Fibroblast of lung (primary cell): ENCODE measurements around the gene PPM1E.

Source experiments
- EZH2 ChIP-seq: IDR thresholded peaks from 2 replicates; pipeline ENCODE4 v1.5.1; 2012; ENCODE audit warnings: low read length, control low read depth, mild to moderate bottlenecking; ENCODE audit errors: missing control alignments
- TF ChIP-seq, protein P1 (sequence below), 2 donors: IDR thresholded peaks in 1 of 2; conservative IDR thresholded peaks in 1 of 2; 1 replicate in 1 of 2; 2 replicates in 1 of 2; pipeline ENCODE4 v1.5.1; 2011 to 2012; ENCODE audit warnings: low read length in 2 of 2, control low read depth in 1 of 2, inconsistent platforms in 1 of 2, low read depth in 1 of 2, mild to moderate bottlenecking in 1 of 2

- TF ChIP-seq, protein P1, sequence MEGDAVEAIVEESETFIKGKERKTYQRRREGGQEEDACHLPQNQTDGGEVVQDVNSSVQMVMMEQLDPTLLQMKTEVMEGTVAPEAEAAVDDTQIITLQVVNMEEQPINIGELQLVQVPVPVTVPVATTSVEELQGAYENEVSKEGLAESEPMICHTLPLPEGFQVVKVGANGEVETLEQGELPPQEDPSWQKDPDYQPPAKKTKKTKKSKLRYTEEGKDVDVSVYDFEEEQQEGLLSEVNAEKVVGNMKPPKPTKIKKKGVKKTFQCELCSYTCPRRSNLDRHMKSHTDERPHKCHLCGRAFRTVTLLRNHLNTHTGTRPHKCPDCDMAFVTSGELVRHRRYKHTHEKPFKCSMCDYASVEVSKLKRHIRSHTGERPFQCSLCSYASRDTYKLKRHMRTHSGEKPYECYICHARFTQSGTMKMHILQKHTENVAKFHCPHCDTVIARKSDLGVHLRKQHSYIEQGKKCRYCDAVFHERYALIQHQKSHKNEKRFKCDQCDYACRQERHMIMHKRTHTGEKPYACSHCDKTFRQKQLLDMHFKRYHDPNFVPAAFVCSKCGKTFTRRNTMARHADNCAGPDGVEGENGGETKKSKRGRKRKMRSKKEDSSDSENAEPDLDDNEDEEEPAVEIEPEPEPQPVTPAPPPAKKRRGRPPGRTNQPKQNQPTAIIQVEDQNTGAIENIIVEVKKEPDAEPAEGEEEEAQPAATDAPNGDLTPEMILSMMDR (conservative IDR thresholded peaks at IDR 0.05 in 1 of 2, IDR thresholded peaks at IDR 0.05 in 1 of 2; ENCODE audit: low read depth in 1 of 2, low read length in 2 of 2): no peak
- no peak for TF ChIP-seq EZH2
These were observed 165.1 kb downstream of the PPM1E start for GRCh38 chr17:58920773-58921172.
